GM21367 (cell line): ENCODE results near the gene B3GAT1.

Source experiments
- ATAC-seq: cut with Tn5 transposase; IDR thresholded peaks from one replicate; pipeline ENCODE4 v1.9.1; 2021; ENCODE audit not compliant: unreplicated experiment

Gene B3GAT1

GRCh38 chr11:134374171-134374570 lies 37.9 kb downstream of the B3GAT1 start:
- ATAC-seq: no peak

- no peak for ATAC-seq
These were observed 38.4 kb downstream of the B3GAT1 start for GRCh38 chr11:134373591-134374052.

- ATAC-seq: no peak
These were observed 39.1 kb downstream of the B3GAT1 start for GRCh38 chr11:134372961-134373360.

- no peak for ATAC-seq
These were observed 39.5 kb downstream of the B3GAT1 start for GRCh38 chr11:134372536-134372935.

GRCh38 chr11:134371436-134372185 lies 40.4 kb downstream of the B3GAT1 start:
- no peak for ATAC-seq

GRCh38 chr11:134370526-134371435 lies 41.3 kb downstream of the B3GAT1 start:
- ATAC-seq: no peak

GRCh38 chr11:134369656-134370525 lies 42.2 kb downstream of the B3GAT1 start:
- ATAC-seq: no peak

GRCh38 chr11:134367781-134368180 lies 44.3 kb downstream of the B3GAT1 start:
- no peak for ATAC-seq

- no peak for ATAC-seq
These were observed 45.8 kb downstream of the B3GAT1 start for GRCh38 chr11:134366254-134366653.

GRCh38 chr11:134365011-134365925 lies 46.8 kb downstream of the B3GAT1 start:
- ATAC-seq: no peak

GRCh38 chr11:134364261-134364660 lies 47.8 kb downstream of the B3GAT1 start:
- ATAC-seq: no peak

- ATAC-seq: no peak
These were observed 48.5 kb downstream of the B3GAT1 start for GRCh38 chr11:134363592-134363991.

- no peak for ATAC-seq
These were observed 48.9 kb downstream of the B3GAT1 start for GRCh38 chr11:134363161-134363560.

GRCh38 chr11:134362192-134362901 lies 49.7 kb downstream of the B3GAT1 start:
- no peak for ATAC-seq

- ATAC-seq: no peak
These were observed 50.4 kb downstream of the B3GAT1 start for GRCh38 chr11:134361661-134362060.

GRCh38 chr11:134360050-134360835 lies 51.8 kb downstream of the B3GAT1 start:
- ATAC-seq: peak; percentile 91

- ATAC-seq: no peak
These were observed 52.4 kb downstream of the B3GAT1 start for GRCh38 chr11:134359646-134360045.

GRCh38 chr11:134358856-134359490 lies 53.1 kb downstream of the B3GAT1 start:
- no peak for ATAC-seq
